Stomach (tissue), 9 donors: ENCODE data around the gene BCAR1. TPM values are rescaled to one million over a fixed set of nuclear protein-coding genes. Genes with fewer than 3 reads are reported as not detected.

Source experiments
- DNase-seq, 2 donors: peaks; one replicate each; pipeline versions ENCODE4 v3.0.0 to v3.0.0-alpha.2; 2013 to 2019
- H3K27ac ChIP-seq, 5 donors: fragments of 200-600 bp in 4 of 5; sonication (generic) in 4 of 5; one replicate each; pipeline ENCODE4 v1.5.1; 2013 to 2019; ENCODE audit warnings: mild to moderate bottlenecking in 1 of 5, moderate library complexity in 1 of 5
- H3K27me3 ChIP-seq, 3 donors: fragments of 200-600 bp; sonication (generic); one replicate each; pipeline ENCODE4 v1.5.1; 2017 to 2019; ENCODE audit warnings: mixed run types in 1 of 3
- H3K36me3 ChIP-seq, 4 donors: fragments of 200-600 bp; sonication (generic); 1 replicate in 3 of 4; 2 replicates in 1 of 4; pipeline ENCODE4 v1.5.1; 2016 to 2019
- H3K4me1 ChIP-seq, 4 donors: fragments of 200-600 bp; sonication (generic); one replicate each; pipeline ENCODE4 v1.5.1; 2016 to 2019
- H3K4me3 ChIP-seq, 4 donors: fragments of 200-600 bp; sonication (generic) in 3 of 4; one replicate each; pipeline ENCODE4 v1.5.1; 2016 to 2019; ENCODE audit warnings: mild to moderate bottlenecking in 1 of 4
- H3K9me3 ChIP-seq, 4 donors: fragments of 200-600 bp; sonication (generic); one replicate each; pipeline ENCODE4 v1.5.1; 2016 to 2019
- CTCF ChIP-seq, 7 experiments: fragments of 450-650 bp in 4 of 7; fragments of 200-600 bp in 3 of 7; sonication (generic) in 3 of 7; IDR thresholded peaks; one replicate each; pipeline ENCODE4 v1.5.1; 2016 to 2019; ENCODE audit warnings: antibody characterized with exemption in 7 of 7, control low read depth in 2 of 7, mild to moderate bottlenecking in 1 of 7
- EP300 ChIP-seq: sonication (generic); formaldehyde crosslinking; IDR thresholded peaks from one replicate; pipeline ENCODE4 v1.6.1; 2017; ENCODE audit warnings: antibody characterized with exemption
- POLR2A ChIP-seq, 4 donors: fragments of 450-650 bp; IDR thresholded peaks; one replicate each; pipeline ENCODE4 v1.6.1; 2016; ENCODE audit warnings: antibody characterized with exemption in 4 of 4, control low read depth in 2 of 4, mild to moderate bottlenecking in 1 of 4, moderate library complexity in 1 of 4
- POLR2AphosphoS5 ChIP-seq, 3 donors: sonication (generic); formaldehyde crosslinking; IDR thresholded peaks; one replicate each; pipeline ENCODE4 v1.6.1; 2016; ENCODE audit warnings: antibody characterized with exemption in 3 of 3
- WGBS, 5 donors: extraction: QIAGEN DNeasy Blood & Tissue Kit in 3 of 5; methylation state at CpG; one replicate each; pipeline versions ENCODE4 v1.1.5 to v1.1.7; 2013 to 2018; 5-methylcytosine and 5-hydroxymethylcytosine counted together
- intact Hi-C: fragments of 100-400 bp; cut with DNase I; formaldehyde crosslinking; loops from one replicate; pipeline ENCODE4 v1.15.1; 2023; ENCODE audit warnings: low total_unique reads
- polyA plus RNA-seq, 3 donors: library from polyadenylated mRNA; stranded (reverse); fragments of 200-250 nt; gene quantifications; one replicate each; pipeline ENCODE4 v1.2.3, GENCODE V29; 2013
- total RNA-seq, 5 donors: library from RNA; depleted of rRNA; stranded (reverse); fragments of >200 nt; gene quantifications; one replicate each; pipeline versions ENCODE4 v1.1.0 to v1.2.3, GENCODE V29; 2014 to 2016
- donor health status: healthy with polysubstance abuse.
- donor health status: Bipolar disorder and iron deficiency.
- donor health status: healthy.

The BCAR1 gene
- total and polyA plus RNA-seq, 8 donors, result 34.7 to 219 (median 56.8) TPM

GRCh38 chr16:75236736-75237397, 14.6 kb downstream of the BCAR1 start:
- no peaks in the 10 kb centered on the region for H3K9me3 ChIP-seq
- H3K4me1 ChIP-seq, result peaks cover 37 to 75% (median 64%) of the 10 kb centered on the region in 4 donors
- H3K27ac ChIP-seq, result peak overlapping the region in 4 of 5 donors; percentile 72 to 86 (median 78)
- H3K36me3 ChIP-seq, result peaks cover 27 to 88% (median 74%) of the 10 kb centered on the region in 4 donors
- H3K27me3 ChIP-seq, result no peaks in the 10 kb centered on the region
- H3K4me3 ChIP-seq, result no peak overlapping the region
- WGBS, 5 donors, result 87 to 91% (median 90%) methylated on average over 21 to 28 of the region's 28 CpGs
- DNase-seq, result peak in 1 of 2 donors; percentile 11
- TF ChIP-seq POLR2A (IDR thresholded peaks at IDR 0.05) (no peak), CTCF (IDR thresholded peaks at IDR 0.05) (no peak)
- intact Hi-C loops, result loop anchor here (10.0 kb wide), 1 partner anchor 158 kb away; no protein-coding TSS in a partner anchor

GRCh38 chr16:75236232-75236631, 15.2 kb downstream of the BCAR1 start:
- 66 to 80% (median 70%) methylated on average over 7 of the region's 7 CpGs for WGBS, 5 donors
- Histone ChIP-seq H3K36me3 (peaks cover 25 to 88% (median 72%) of the 10 kb centered on the region in 4 donors), H3K27ac (peak overlapping the region in 1 of 5 donors; percentile 81), H3K4me3 (no peak overlapping the region), H3K4me1 (peaks cover 37 to 74% (median 59%) of the 10 kb centered on the region in 4 donors), H3K9me3 (no peaks in the 10 kb centered on the region), H3K27me3 (no peaks in the 10 kb centered on the region)
- TF ChIP-seq POLR2A (IDR thresholded peaks at IDR 0.05), result no peak
- TF ChIP-seq CTCF (IDR thresholded peaks at IDR 0.05), result no peak
- no peak for TF ChIP-seq EP300
- no peak for TF ChIP-seq POLR2AphosphoS5 (IDR thresholded peaks at IDR 0.05)
- DNase-seq, result no peak
- intact Hi-C loops, result loop anchor here (10.0 kb wide), 1 partner anchor 159 kb away; no protein-coding TSS in a partner anchor

- intact Hi-C loops, result loop anchor here (10.0 kb wide), 1 partner anchor 159 kb away; no protein-coding TSS in a partner anchor
- peaks cover 22 to 88% (median 71%) of the 10 kb centered on the region in 4 donors for H3K36me3 ChIP-seq
- H3K4me1 ChIP-seq, result peaks cover 37 to 70% (median 54%) of the 10 kb centered on the region in 4 donors
- H3K9me3 ChIP-seq, result no peaks in the 10 kb centered on the region
- TF ChIP-seq POLR2AphosphoS5 (IDR thresholded peaks at IDR 0.05) (no peak), POLR2A (IDR thresholded peaks at IDR 0.05) (no peak), EP300 (no peak), CTCF (IDR thresholded peaks at IDR 0.05) (no peak)
- no peak for DNase-seq
- H3K4me3 ChIP-seq, result no peak overlapping the region
- no peaks in the 10 kb centered on the region for H3K27me3 ChIP-seq
- 89 to 93% (median 89%) methylated on average over 10 to 34 of the region's 34 CpGs for WGBS, 5 donors
- H3K27ac ChIP-seq, result no peak overlapping the region
Observed at GRCh38 chr16:75235721-75236193, 15.7 kb downstream of the BCAR1 start.

GRCh38 chr16:75234856-75235696, 16.3 kb downstream of the BCAR1 start:
- Histone ChIP-seq H3K9me3 (no peaks in the 10 kb centered on the region), H3K36me3 (peaks cover 22 to 90% (median 72%) of the 10 kb centered on the region in 4 donors), H3K4me1 (peaks cover 35 to 65% (median 49%) of the 10 kb centered on the region in 4 donors), H3K27me3 (no peaks in the 10 kb centered on the region), H3K4me3 (no peak overlapping the region), H3K27ac (peak overlapping the region; percentile 34 to 77 (median 53))
- WGBS, 5 donors, result 70 to 80% (median 77%) methylated on average over 27 to 48 of the region's 48 CpGs
- DNase-seq, result no peak
- intact Hi-C loops, result loop anchor here (10.0 kb wide), 1 partner anchor 160 kb away; no protein-coding TSS in a partner anchor
- TF ChIP-seq EP300, result no peak
- no peak for TF ChIP-seq POLR2AphosphoS5 (IDR thresholded peaks at IDR 0.05)
- TF ChIP-seq CTCF (IDR thresholded peaks at IDR 0.05), result no peak
- no peak for TF ChIP-seq POLR2A (IDR thresholded peaks at IDR 0.05)
